Measurements from ENCODE around the gene TBC1D1. TPM values are rescaled to one million over a fixed set of nuclear protein-coding genes. Genes with fewer than 3 reads are reported as not detected.

Gene TBC1D1
- total RNA-seq, 2 donors from 2014 or later = 23.3 to 28.7 TPM

DNA sequence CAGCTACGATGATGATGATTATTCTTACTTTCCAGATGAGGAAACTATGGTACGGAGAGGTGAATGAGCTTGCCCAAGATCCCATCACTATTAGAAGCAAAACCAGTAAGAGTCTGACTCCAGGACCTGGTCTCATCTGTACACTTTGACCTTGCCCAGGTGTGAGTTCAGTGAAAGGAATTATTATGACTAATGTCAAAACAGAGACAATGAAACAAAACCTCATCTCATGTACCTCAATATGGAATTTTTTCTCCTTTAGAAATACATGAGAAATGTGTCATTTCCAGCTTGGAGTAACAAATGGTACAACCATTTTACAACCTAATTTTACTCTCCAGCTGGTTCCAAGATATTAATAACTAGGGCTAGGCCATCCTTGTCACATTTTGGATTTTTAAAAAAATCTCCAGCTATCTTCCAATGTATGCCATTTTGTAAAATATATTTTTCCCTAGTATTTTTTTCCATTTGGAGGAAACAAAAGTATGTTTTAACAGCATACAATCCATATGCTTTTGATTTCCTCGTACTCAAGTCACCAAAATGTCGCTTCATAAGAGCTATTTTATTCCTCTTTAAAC, 283.1 kb downstream of the TBC1D1 start:
- Histone ChIP-seq H3K4me1 (peaks cover 23% of the 10 kb centered on the region), H3K27ac (peak overlapping the region in 1 of 4 donors; percentile 13), H3K4me3 (no peak overlapping the region), H3K36me3 (replicated peaks in 1 of 2; ENCODE audit: insufficient read depth in 1 of 2, low read depth in 2 of 2) (no peaks in the 10 kb centered on the region), H3K27me3 (no peaks in the 10 kb centered on the region), H3K9me3 (no peaks in the 10 kb centered on the region)
- intact Hi-C loops (cut with DNase I) = loop anchor here (10.0 kb wide), 1 partner anchor 99 kb away; no protein-coding TSS in a partner anchor
- ATAC-seq = no peak
- DNase-seq = no peak
- WGBS, 2 donors = 81 to 93% methylated on average over 4 of the region's 4 CpGs
- TF ChIP-seq POLR2A (IDR thresholded peaks at IDR 0.05) = no peak
- TF ChIP-seq, protein P1, sequence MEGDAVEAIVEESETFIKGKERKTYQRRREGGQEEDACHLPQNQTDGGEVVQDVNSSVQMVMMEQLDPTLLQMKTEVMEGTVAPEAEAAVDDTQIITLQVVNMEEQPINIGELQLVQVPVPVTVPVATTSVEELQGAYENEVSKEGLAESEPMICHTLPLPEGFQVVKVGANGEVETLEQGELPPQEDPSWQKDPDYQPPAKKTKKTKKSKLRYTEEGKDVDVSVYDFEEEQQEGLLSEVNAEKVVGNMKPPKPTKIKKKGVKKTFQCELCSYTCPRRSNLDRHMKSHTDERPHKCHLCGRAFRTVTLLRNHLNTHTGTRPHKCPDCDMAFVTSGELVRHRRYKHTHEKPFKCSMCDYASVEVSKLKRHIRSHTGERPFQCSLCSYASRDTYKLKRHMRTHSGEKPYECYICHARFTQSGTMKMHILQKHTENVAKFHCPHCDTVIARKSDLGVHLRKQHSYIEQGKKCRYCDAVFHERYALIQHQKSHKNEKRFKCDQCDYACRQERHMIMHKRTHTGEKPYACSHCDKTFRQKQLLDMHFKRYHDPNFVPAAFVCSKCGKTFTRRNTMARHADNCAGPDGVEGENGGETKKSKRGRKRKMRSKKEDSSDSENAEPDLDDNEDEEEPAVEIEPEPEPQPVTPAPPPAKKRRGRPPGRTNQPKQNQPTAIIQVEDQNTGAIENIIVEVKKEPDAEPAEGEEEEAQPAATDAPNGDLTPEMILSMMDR (IDR thresholded peaks at IDR 0.05) = no peak

DNA sequence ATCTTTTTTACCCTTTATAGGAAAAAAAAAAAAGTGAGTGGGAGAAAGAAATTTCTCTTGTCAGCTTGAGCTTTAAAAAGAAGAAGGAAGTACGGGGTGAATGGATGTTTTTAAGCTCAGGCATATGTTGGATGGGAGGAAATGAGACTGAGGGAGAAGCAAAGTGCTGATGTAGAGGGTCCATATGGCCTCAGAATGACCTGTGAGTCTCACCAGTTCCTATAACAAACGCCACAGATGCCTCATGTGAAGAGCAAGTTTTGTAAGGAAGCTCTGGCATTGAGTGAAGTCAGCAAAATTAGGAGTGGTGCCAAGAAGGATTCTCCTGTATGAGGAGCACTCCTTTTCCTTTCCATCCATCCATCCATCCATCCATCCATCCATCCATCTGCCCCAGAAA, 283.9 kb downstream of the TBC1D1 start:
- no peaks in the 10 kb centered on the region for H3K9me3 ChIP-seq
- ATAC-seq = no peak
- no peaks in the 10 kb centered on the region for H3K36me3 ChIP-seq (replicated peaks in 1 of 2; ENCODE audit: insufficient read depth in 1 of 2, low read depth in 2 of 2)
- TF ChIP-seq, protein P1 (IDR thresholded peaks at IDR 0.05) = no peak
- no peak for TF ChIP-seq POLR2A (IDR thresholded peaks at IDR 0.05)
- peak in 1 of 4 donors; percentile 60 for DNase-seq
- intact Hi-C loops (cut with DNase I) = loop anchor here (10.0 kb wide), 1 partner anchor 100 kb away; no protein-coding TSS in a partner anchor
- H3K4me3 ChIP-seq = no peak overlapping the region
- peak overlapping the region in 1 of 4 donors; percentile 92 for H3K27ac ChIP-seq
- peaks cover 21% of the 10 kb centered on the region for H3K4me1 ChIP-seq
- WGBS, 2 donors = 70 to 83% methylated on average over 2 of the region's 2 CpGs
- no peaks in the 10 kb centered on the region for H3K27me3 ChIP-seq

DNA sequence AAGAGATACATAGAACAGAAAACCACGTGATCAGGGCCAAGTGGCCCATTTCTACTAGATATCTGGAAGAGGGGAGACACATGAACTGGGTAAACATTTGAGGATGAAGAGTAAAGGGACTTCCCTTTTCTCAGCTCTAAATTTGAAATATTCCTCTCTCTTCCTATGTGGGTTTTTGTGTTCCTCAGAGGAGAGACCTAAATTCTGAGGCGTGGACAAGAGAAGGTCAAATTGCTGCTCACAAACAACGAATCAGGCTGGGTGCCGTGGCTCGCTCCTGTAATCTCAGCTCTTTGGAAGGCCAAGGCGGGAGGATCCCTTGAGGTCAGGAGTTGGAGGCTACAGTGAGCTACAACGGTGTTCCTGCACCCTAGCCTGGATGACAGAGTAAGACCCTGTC, 285.3 kb downstream of the TBC1D1 start:
- Histone ChIP-seq H3K4me3 (no peak overlapping the region), H3K4me1 (peaks cover 24% of the 10 kb centered on the region), H3K27ac (peak overlapping the region in 3 of 4 donors; percentile 87 to 92 (median 89)), H3K36me3 (replicated peaks in 1 of 2; ENCODE audit: insufficient read depth in 1 of 2, low read depth in 2 of 2) (no peaks in the 10 kb centered on the region), H3K9me3 (no peaks in the 10 kb centered on the region), H3K27me3 (no peaks in the 10 kb centered on the region)
- ATAC-seq (no peak), DNase-seq (no peak)
- TF ChIP-seq, protein P1 (IDR thresholded peaks at IDR 0.05) = no peak
- TF ChIP-seq POLR2A (IDR thresholded peaks at IDR 0.05) = no peak
- 78 to 91% methylated on average over 7 of the region's 7 CpGs for WGBS, 2 donors
- intact Hi-C loops (cut with DNase I) = loop anchor here (10.0 kb wide), 1 partner anchor 101 kb away; no protein-coding TSS in a partner anchor

DNA sequence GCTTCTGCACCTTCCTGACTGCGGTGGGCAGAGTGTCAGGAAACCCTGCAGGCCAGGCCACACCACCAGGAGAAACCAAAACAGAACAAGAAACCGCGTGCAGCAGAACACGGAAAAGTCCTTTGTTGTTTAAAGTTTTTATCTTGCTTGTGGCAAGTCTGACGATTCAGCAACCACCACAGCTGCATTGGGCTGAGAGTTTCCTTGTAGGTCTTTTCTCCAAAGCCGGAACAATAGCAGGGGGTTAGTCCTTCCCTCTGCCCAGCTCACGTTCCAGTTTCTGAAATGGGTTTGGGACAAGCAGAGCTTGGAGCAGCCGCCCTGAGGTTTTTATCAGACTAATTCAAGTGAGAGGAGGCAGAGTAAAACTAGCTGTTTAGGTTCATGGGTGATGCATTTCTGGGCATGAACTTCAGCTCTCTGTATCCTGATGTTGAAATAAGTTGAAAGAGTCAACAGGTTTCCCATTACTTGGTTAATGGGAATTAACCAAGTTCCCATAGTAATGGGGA, 286.2 kb downstream of the TBC1D1 start:
- Histone ChIP-seq H3K9me3 (no peaks in the 10 kb centered on the region), H3K4me1 (peaks cover 24% of the 10 kb centered on the region), H3K27me3 (no peaks in the 10 kb centered on the region), H3K4me3 (no peak overlapping the region), H3K27ac (peak overlapping the region; percentile 80 to 92 (median 88)), H3K36me3 (replicated peaks in 1 of 2; ENCODE audit: insufficient read depth in 1 of 2, low read depth in 2 of 2) (no peaks in the 10 kb centered on the region)
- intact Hi-C loops (cut with DNase I) = loop anchor here (10.0 kb wide), 1 partner anchor 102 kb away; no protein-coding TSS in a partner anchor
- WGBS, 2 donors = 16 to 25% methylated on average over 8 of the region's 8 CpGs
- TF ChIP-seq, protein P1 (IDR thresholded peaks at IDR 0.05) = peak in 4 of 7 experiments; percentile 19 to 36 (median 20)
- TF ChIP-seq POLR2A (IDR thresholded peaks at IDR 0.05) = peak in 2 of 3 donors; percentile 29 to 39
- DNase-seq (peak; percentile 59 to 87 (median 66)), ATAC-seq (peak; percentile 64)

Data from body of pancreas (tissue), 4 donors.